SK-N-SH treated with all-trans-retinoic acid at 6 μM for 48 hours (cell line): ENCODE results near the gene GRIK4.

Source experiments
- ATAC-seq: fragments of 200-7000 bp; cut with Tn5 transposase; 3 replicates; pipeline ENCODE4 v1.9.1; 2020; ENCODE audit warnings: mild to moderate bottlenecking, moderate library complexity
- ARNTL ChIP-seq: fragments of 450-650 bp; formaldehyde crosslinking; IDR thresholded peaks from 2 replicates; pipeline ENCODE4 v1.5.0; 2020; ENCODE audit warnings: low read depth, mild to moderate bottlenecking, moderate library complexity, borderline replicate concordance
- BACH2 ChIP-seq: fragments of 250-450 bp; sonication (Bioruptor Pico); IDR thresholded peaks from 2 replicates; pipeline ENCODE4 v1.9.0; 2021; ENCODE audit warnings: mild to moderate bottlenecking, borderline replicate concordance
- CSDC2 ChIP-seq: fragments of 250-450 bp; sonication (Bioruptor Pico); IDR thresholded peaks from 2 replicates; pipeline ENCODE4 v1.5.0; 2020; ENCODE audit warnings: mild to moderate bottlenecking, moderate library complexity
- ESRRG ChIP-seq: fragments of 250-450 bp; sonication (Bioruptor Pico); IDR thresholded peaks from 2 replicates; pipeline ENCODE4 v1.6.1; 2021; ENCODE audit warnings: mild to moderate bottlenecking
- GLIS3 ChIP-seq: fragments of 250-450 bp; sonication (Bioruptor Pico); IDR thresholded peaks from 2 replicates; pipeline ENCODE4 v1.5.0; 2020; ENCODE audit warnings: mild to moderate bottlenecking, moderate library complexity
- ISL1 ChIP-seq: fragments of 250-450 bp; sonication (Bioruptor Pico); IDR thresholded peaks from 2 replicates; pipeline ENCODE4 v2.1.2; 2022; ENCODE audit warnings: mild to moderate bottlenecking, moderate library complexity
- OSR1 ChIP-seq: fragments of 250-450 bp; sonication (Bioruptor Pico); IDR thresholded peaks from 2 replicates; pipeline ENCODE4 v1.8.0; 2022; ENCODE audit warnings: moderate library complexity, mild to moderate bottlenecking, inconsistent platforms
- PPARA ChIP-seq: fragments of 250-450 bp; sonication (Bioruptor Pico); IDR thresholded peaks from 2 replicates; pipeline ENCODE4 v1.5.0; 2020; ENCODE audit warnings: mild to moderate bottlenecking, borderline replicate concordance
- RARB ChIP-seq: fragments of 250-450 bp; sonication (Bioruptor Pico); IDR thresholded peaks from 2 replicates; pipeline ENCODE4 v1.8.0; 2021; ENCODE audit warnings: mild to moderate bottlenecking, moderate library complexity
- SNAI2 ChIP-seq: fragments of 250-450 bp; sonication (Bioruptor Pico); IDR thresholded peaks from 2 replicates; pipeline ENCODE4 v1.5.0; 2020; ENCODE audit warnings: mild to moderate bottlenecking, moderate library complexity
- TCF4 ChIP-seq: fragments of 250-450 bp; sonication (Bioruptor Pico); IDR thresholded peaks from 2 replicates; pipeline ENCODE4 v1.8.0; 2021; ENCODE audit warnings: mild to moderate bottlenecking, moderate library complexity, borderline replicate concordance
- TOX ChIP-seq: fragments of 250-450 bp; sonication (Bioruptor Pico); IDR thresholded peaks from 2 replicates; pipeline ENCODE4 v1.8.0; 2021; ENCODE audit warnings: mild to moderate bottlenecking, moderate library complexity, borderline replicate concordance
- ZC3H10 ChIP-seq: fragments of 250-450 bp; sonication (Bioruptor Pico); IDR thresholded peaks from 2 replicates; pipeline ENCODE4 v1.5.1; 2021; ENCODE audit warnings: mild to moderate bottlenecking, moderate library complexity
- ZFP3 ChIP-seq: fragments of 250-450 bp; sonication (Bioruptor Pico); IDR thresholded peaks from 2 replicates; pipeline ENCODE4 v1.5.0; 2020; ENCODE audit warnings: mild to moderate bottlenecking, moderate library complexity
- ZFP30 ChIP-seq: fragments of 450-650 bp; formaldehyde crosslinking; IDR thresholded peaks from 2 replicates; pipeline ENCODE4 v1.5.0; 2022; ENCODE audit warnings: mild to moderate bottlenecking, moderate library complexity
- ZNF565 ChIP-seq: fragments of 450-650 bp; formaldehyde crosslinking; conservative IDR thresholded peaks from 2 replicates; pipeline ENCODE4 v1.5.0; 2020; ENCODE audit warnings: low read depth, mild to moderate bottlenecking, moderate library complexity
- ZNF70 ChIP-seq: fragments of 450-650 bp; formaldehyde crosslinking; IDR thresholded peaks from 2 replicates; pipeline ENCODE4 v1.5.0; 2020; ENCODE audit warnings: mild to moderate bottlenecking, moderate library complexity
- ZNF8 ChIP-seq: fragments of 450-650 bp; formaldehyde crosslinking; IDR thresholded peaks from 2 replicates; pipeline ENCODE4 v1.5.0; 2020; ENCODE audit warnings: mild to moderate bottlenecking, moderate library complexity
- TF ChIP-seq, protein P1 (sequence below): fragments of 250-450 bp; sonication (Bioruptor Pico); IDR thresholded peaks from 2 replicates; pipeline ENCODE4 v1.5.1; 2020; ENCODE audit warnings: low read depth, mild to moderate bottlenecking, moderate library complexity
- TF ChIP-seq, protein P2 (sequence below): fragments of 250-450 bp; sonication (Bioruptor Pico); IDR thresholded peaks from 2 replicates; pipeline ENCODE4 v1.8.0; 2021; ENCODE audit warnings: low read depth, mild to moderate bottlenecking, moderate library complexity, borderline replicate concordance
- TF ChIP-seq, protein P3 (sequence below): fragments of 250-450 bp; sonication (Bioruptor Pico); IDR thresholded peaks from 2 replicates; pipeline ENCODE4 v1.5.0; 2020; ENCODE audit warnings: mild to moderate bottlenecking, moderate library complexity
- TF ChIP-seq, protein P4 (sequence below): fragments of 250-450 bp; sonication (Bioruptor Pico); IDR thresholded peaks from 2 replicates; pipeline ENCODE4 v1.8.0; 2020; ENCODE audit warnings: mild to moderate bottlenecking, moderate library complexity, borderline replicate concordance

GRIK4 gene

DNA sequence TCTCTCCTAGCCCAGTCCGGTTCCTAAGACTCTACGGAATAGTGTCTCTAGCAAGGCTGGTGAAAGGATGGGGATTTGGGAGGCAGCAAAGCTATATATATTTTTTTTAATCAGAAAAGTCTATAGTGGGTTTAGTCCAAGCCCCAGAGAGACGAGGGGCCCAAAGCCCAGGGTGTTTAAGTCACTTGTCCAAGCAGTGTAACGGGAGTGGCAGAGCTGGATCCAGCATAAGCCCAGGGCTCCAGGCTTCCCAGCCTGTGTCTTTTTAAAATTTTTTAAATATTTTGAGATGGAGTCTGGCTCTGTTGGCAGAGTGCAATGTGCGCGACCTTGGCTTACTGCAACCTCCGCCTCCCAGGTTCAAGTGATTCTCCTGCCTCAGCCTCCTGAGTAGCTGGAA is 6.8 kb downstream of the GRIK4 start:
- TF ChIP-seq, protein P1, sequence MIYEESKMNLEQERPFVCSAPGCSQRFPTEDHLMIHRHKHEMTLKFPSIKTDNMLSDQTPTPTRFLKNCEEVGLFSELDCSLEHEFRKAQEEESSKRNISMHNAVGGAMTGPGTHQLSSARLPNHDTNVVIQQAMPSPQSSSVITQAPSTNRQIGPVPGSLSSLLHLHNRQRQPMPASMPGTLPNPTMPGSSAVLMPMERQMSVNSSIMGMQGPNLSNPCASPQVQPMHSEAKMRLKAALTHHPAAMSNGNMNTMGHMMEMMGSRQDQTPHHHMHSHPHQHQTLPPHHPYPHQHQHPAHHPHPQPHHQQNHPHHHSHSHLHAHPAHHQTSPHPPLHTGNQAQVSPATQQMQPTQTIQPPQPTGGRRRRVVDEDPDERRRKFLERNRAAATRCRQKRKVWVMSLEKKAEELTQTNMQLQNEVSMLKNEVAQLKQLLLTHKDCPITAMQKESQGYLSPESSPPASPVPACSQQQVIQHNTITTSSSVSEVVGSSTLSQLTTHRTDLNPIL (CRISPR knock-in tag) = no peak
- no peak for TF ChIP-seq ZFP30
- TF ChIP-seq RARB (CRISPR knock-in tag) = no peak
- TF ChIP-seq ZNF565 (CRISPR knock-in tag) = no peak
- no peak for TF ChIP-seq ZNF70 (CRISPR knock-in tag)
- TF ChIP-seq TCF4 (CRISPR knock-in tag) = no peak
- TF ChIP-seq TOX (CRISPR knock-in tag) = no peak
- no peak for TF ChIP-seq ZFP3 (CRISPR knock-in tag)
- no peak for TF ChIP-seq SNAI2 (CRISPR knock-in tag)
- no peak for TF ChIP-seq ESRRG
- no peak for TF ChIP-seq ZNF8 (CRISPR knock-in tag)
- no peak for TF ChIP-seq GLIS3 (CRISPR knock-in tag)
- no peak for TF ChIP-seq ISL1
- TF ChIP-seq, protein P2, sequence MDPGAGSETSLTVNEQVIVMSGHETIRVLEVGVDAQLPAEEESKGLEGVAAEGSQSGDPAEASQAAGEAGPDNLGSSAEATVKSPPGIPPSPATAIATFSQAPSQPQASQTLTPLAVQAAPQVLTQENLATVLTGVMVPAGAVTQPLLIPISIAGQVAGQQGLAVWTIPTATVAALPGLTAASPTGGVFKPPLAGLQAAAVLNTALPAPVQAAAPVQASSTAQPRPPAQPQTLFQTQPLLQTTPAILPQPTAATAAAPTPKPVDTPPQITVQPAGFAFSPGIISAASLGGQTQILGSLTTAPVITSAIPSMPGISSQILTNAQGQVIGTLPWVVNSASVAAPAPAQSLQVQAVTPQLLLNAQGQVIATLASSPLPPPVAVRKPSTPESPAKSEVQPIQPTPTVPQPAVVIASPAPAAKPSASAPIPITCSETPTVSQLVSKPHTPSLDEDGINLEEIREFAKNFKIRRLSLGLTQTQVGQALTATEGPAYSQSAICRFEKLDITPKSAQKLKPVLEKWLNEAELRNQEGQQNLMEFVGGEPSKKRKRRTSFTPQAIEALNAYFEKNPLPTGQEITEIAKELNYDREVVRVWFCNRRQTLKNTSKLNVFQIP (CRISPR knock-in tag) = no peak
- TF ChIP-seq, protein P3, sequence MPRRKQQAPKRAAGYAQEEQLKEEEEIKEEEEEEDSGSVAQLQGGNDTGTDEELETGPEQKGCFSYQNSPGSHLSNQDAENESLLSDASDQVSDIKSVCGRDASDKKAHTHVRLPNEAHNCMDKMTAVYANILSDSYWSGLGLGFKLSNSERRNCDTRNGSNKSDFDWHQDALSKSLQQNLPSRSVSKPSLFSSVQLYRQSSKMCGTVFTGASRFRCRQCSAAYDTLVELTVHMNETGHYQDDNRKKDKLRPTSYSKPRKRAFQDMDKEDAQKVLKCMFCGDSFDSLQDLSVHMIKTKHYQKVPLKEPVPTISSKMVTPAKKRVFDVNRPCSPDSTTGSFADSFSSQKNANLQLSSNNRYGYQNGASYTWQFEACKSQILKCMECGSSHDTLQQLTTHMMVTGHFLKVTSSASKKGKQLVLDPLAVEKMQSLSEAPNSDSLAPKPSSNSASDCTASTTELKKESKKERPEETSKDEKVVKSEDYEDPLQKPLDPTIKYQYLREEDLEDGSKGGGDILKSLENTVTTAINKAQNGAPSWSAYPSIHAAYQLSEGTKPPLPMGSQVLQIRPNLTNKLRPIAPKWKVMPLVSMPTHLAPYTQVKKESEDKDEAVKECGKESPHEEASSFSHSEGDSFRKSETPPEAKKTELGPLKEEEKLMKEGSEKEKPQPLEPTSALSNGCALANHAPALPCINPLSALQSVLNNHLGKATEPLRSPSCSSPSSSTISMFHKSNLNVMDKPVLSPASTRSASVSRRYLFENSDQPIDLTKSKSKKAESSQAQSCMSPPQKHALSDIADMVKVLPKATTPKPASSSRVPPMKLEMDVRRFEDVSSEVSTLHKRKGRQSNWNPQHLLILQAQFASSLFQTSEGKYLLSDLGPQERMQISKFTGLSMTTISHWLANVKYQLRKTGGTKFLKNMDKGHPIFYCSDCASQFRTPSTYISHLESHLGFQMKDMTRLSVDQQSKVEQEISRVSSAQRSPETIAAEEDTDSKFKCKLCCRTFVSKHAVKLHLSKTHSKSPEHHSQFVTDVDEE = no peak
- no peak for TF ChIP-seq ARNTL (CRISPR knock-in tag)
- TF ChIP-seq CSDC2 (CRISPR knock-in tag) = no peak
- TF ChIP-seq, protein P4, sequence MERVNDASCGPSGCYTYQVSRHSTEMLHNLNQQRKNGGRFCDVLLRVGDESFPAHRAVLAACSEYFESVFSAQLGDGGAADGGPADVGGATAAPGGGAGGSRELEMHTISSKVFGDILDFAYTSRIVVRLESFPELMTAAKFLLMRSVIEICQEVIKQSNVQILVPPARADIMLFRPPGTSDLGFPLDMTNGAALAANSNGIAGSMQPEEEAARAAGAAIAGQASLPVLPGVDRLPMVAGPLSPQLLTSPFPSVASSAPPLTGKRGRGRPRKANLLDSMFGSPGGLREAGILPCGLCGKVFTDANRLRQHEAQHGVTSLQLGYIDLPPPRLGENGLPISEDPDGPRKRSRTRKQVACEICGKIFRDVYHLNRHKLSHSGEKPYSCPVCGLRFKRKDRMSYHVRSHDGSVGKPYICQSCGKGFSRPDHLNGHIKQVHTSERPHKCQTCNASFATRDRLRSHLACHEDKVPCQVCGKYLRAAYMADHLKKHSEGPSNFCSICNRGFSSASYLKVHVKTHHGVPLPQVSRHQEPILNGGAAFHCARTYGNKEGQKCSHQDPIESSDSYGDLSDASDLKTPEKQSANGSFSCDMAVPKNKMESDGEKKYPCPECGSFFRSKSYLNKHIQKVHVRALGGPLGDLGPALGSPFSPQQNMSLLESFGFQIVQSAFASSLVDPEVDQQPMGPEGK (CRISPR knock-in tag) = no peak
- no peak for TF ChIP-seq OSR1 (CRISPR knock-in tag)
- ATAC-seq = no peak

DNA sequence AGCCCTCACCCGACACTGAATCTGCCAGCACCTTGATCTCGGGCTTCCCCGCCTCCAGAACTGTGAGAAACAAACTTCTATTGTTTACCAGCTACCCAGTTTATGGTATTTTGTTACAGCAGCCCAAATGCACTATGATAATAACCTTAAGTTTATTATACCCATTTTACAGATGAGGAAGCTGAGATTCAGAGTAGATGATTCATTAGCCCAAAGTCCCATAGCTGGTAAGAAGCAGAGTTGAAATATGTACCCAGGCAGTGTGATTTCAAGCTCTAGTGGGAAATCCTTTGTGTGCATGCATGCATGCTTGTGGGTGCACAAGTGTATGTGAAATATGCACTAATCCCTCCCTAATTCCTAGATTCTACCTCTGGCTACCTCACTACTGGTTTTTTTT is 7.9 kb downstream of the GRIK4 start:
- ATAC-seq = no peak
- no peak for TF ChIP-seq BACH2 (CRISPR knock-in tag)
- TF ChIP-seq ZC3H10 (CRISPR knock-in tag) = no peak

DNA sequence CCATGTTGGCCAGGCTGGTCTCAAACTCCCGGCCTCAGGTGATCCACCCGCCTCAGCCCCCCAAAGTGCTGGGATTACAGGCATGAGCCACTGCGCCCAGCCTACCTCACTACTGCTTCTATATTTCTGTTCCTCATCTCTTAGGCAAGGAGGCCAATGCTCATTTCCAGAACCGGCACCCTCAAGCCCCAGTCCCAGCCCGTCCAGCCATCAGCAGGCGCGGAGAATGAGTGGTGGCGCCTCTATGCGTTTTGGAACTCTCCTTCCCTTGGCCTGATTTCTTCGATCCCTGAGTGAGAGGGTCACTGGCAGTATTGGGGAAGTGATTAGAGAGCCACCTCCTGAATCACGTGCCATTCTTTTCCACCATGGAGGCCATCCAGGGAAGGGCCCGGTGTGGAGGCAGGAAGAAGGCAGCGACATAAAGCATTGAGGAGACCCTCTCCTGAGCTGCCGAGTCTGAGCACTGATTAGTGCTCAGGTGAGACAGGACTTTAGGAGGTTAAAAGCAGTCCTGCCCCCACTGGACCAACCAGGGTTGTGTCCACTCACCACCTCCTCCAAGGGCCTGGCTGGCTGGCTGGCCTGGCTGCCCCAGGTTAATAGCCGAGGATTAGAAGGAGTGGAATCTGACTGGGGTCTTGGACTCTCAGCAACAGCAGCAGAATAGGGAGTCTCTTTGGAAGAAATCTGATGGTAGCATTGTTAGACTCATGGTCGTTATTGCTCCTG is 8.7 kb downstream of the GRIK4 start:
- TF ChIP-seq ZNF70 (CRISPR knock-in tag) = no peak
- no peak for TF ChIP-seq BACH2 (CRISPR knock-in tag)
- no peak for ATAC-seq

DNA sequence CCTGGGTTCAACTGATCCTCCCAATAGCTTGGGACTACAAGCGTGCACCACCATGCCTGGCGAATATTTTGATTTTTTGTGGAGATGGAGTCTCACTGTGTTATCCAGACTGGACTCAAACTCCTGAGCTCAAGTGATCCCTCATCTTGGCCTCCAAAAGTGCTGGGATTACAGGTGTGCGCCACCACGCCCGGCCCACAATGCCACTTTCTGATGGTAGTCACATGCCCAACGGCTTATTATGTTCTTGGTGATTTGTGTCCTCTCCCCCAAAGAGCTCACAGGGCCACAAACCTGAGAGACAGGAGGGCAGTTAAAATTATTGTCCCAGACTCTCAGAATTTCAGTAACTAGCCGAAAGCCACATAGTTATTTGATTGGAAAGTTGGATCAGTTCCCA is 9.6 kb downstream of the GRIK4 start:
- no peak for TF ChIP-seq ZC3H10 (CRISPR knock-in tag)
- TF ChIP-seq, protein P1 (CRISPR knock-in tag) = no peak
- no peak for TF ChIP-seq GLIS3 (CRISPR knock-in tag)
- TF ChIP-seq ZNF70 (CRISPR knock-in tag) = no peak
- TF ChIP-seq SNAI2 (CRISPR knock-in tag) = no peak
- no peak for TF ChIP-seq RARB (CRISPR knock-in tag)
- no peak for TF ChIP-seq ZFP30
- no peak for TF ChIP-seq PPARA (CRISPR knock-in tag)
- no peak for TF ChIP-seq ARNTL (CRISPR knock-in tag)
- TF ChIP-seq, protein P3 = no peak
- no peak for TF ChIP-seq ZNF565 (CRISPR knock-in tag)
- no peak for ATAC-seq
